IMR-90 (cell line): ENCODE measurements around the gene SLIT3. TPM values are rescaled to one million over a fixed set of nuclear protein-coding genes. Genes with fewer than 3 reads are reported as not detected.

Source experiments
- ATAC-seq: fragments of 200-7000 bp; cut with Tn5 transposase; 2 replicates; pipeline ENCODE4 v1.9.1; 2020; ENCODE audit warnings: low read depth, mild to moderate bottlenecking, moderate library complexity
- BruUV-seq: library from RNA; stranded (reverse); fragments of 400-500 nt; replicated peaks from 2 replicates; lab custom pipeline; 2021; lab: Mats Ljungman, UMichigan
- CTCF ChIA-PET: fragments of 300-600 bp; formaldehyde crosslinking; extraction: SDS; loops from one replicate; lab custom pipeline; 2021; ENCODE audit warnings: antibody characterized with exemption; lab: Yijun Ruan, JAX
- POLR2A ChIA-PET: fragments of 300-600 bp; sonication (Branson Sonifier 250); formaldehyde crosslinking; loops from one replicate; lab custom pipeline; 2022; ENCODE audit warnings: antibody characterized with exemption; ENCODE audit not compliant: unreplicated experiment; lab: Charles Lee
- DNase-seq: peaks from one replicate; pipeline ENCODE4 v3.0.0; 2013
- H2AFZ ChIP-seq: replicated peaks from 2 replicates; pipeline ENCODE3; 2013; ENCODE audit warnings: low read length, mild to moderate bottlenecking; ENCODE audit not compliant: poor library complexity
- H2AK5ac ChIP-seq: 2 replicates; pipeline ENCODE4 v1.6.1; 2013; ENCODE audit warnings: low read depth, low read length, inconsistent platforms
- H2AK9ac ChIP-seq: replicated peaks from 2 replicates; pipeline ENCODE3; 2013; ENCODE audit warnings: mild to moderate bottlenecking, low read depth, low read length, moderate library complexity; ENCODE audit not compliant: poor library complexity
- H2BK120ac ChIP-seq: 2 replicates; pipeline ENCODE4 v1.6.1; 2013; ENCODE audit warnings: low read depth, low read length, inconsistent platforms
- H2BK15ac ChIP-seq: 3 replicates; pipeline ENCODE4 v1.6.1; 2013; ENCODE audit warnings: low read depth, low read length, inconsistent platforms
- H2BK20ac ChIP-seq: 2 replicates; pipeline ENCODE4 v1.6.1; 2013; ENCODE audit warnings: low read depth, mild to moderate bottlenecking, inconsistent platforms, low read length, moderate library complexity
- H2BK5ac ChIP-seq: 2 replicates; pipeline ENCODE4 v1.6.1; 2013; ENCODE audit warnings: mild to moderate bottlenecking, low read depth, low read length, inconsistent platforms; ENCODE audit not compliant: poor library complexity, severe bottlenecking
- H3K14ac ChIP-seq: replicated peaks from 2 replicates; pipeline ENCODE4 v1.6.1; 2013; ENCODE audit warnings: low read depth, low read length, inconsistent platforms
- H3K18ac ChIP-seq: 2 replicates; pipeline ENCODE4 v1.6.1; 2013; ENCODE audit warnings: low read depth, low read length, control low read depth
- H3K23ac ChIP-seq: 2 replicates; pipeline ENCODE4 v1.6.1; 2013; ENCODE audit warnings: low read depth, low read length, inconsistent platforms
- H3K27ac ChIP-seq: 2 replicates; pipeline ENCODE4 v1.5.1; 2013; ENCODE audit warnings: mild to moderate bottlenecking, control low read depth, low read length; ENCODE audit not compliant: insufficient read depth
- H3K27me3 ChIP-seq: 2 replicates; pipeline ENCODE4 v1.6.1; 2013; ENCODE audit warnings: low read length; ENCODE audit not compliant: control insufficient read depth, insufficient read depth
- H3K36me3 ChIP-seq: 2 replicates; pipeline ENCODE4 v1.6.1; 2013; ENCODE audit warnings: low read length, mixed read lengths; ENCODE audit not compliant: control insufficient read depth, insufficient read depth
- H3K4ac ChIP-seq: 2 replicates; pipeline ENCODE4 v1.6.1; 2013; ENCODE audit warnings: low read depth, low read length, inconsistent platforms
- H3K4me1 ChIP-seq: 2 replicates; pipeline ENCODE4 v1.6.1; 2013; ENCODE audit warnings: low read length, mixed read lengths; ENCODE audit not compliant: control insufficient read depth, insufficient read depth
- H3K4me2 ChIP-seq: 2 replicates; pipeline ENCODE4 v1.6.1; 2013; ENCODE audit warnings: low read depth, mild to moderate bottlenecking, control low read depth, low read length, moderate library complexity
- H3K4me3 ChIP-seq: 2 replicates; pipeline ENCODE4 v1.5.1; 2013; ENCODE audit warnings: low read depth, mild to moderate bottlenecking, control low read depth, low read length, moderate library complexity; ENCODE audit not compliant: insufficient read depth
- H3K56ac ChIP-seq: 2 replicates; pipeline ENCODE4 v1.6.1; 2013; ENCODE audit warnings: low read length, inconsistent platforms; ENCODE audit not compliant: insufficient read depth; ENCODE audit errors: extremely low read depth
- H3K79me1 ChIP-seq, 2 experiments: 2 replicates each; pipeline ENCODE4 v1.6.1; 2013; ENCODE audit warnings: low read length in 2 of 2, inconsistent platforms in 1 of 2, low read depth in 1 of 2
- H3K9ac ChIP-seq: 2 replicates; pipeline ENCODE4 v1.6.1; 2013; ENCODE audit warnings: low read depth, low read length, control low read depth
- H3K9me1 ChIP-seq: 2 replicates; pipeline ENCODE4 v1.6.1; 2013; ENCODE audit warnings: low read length, inconsistent platforms; ENCODE audit not compliant: insufficient read depth
- H3K9me3 ChIP-seq: 2 replicates; pipeline ENCODE4 v1.6.1; 2013; ENCODE audit warnings: low read length; ENCODE audit not compliant: control insufficient read depth, insufficient read depth
- H4K20me1 ChIP-seq: 2 replicates; pipeline ENCODE4 v1.6.1; 2013; ENCODE audit warnings: low read length, inconsistent platforms; ENCODE audit not compliant: insufficient read depth
- H4K5ac ChIP-seq: 2 replicates; pipeline ENCODE4 v1.6.1; 2013; ENCODE audit warnings: mild to moderate bottlenecking, low read depth, low read length, control low read depth
- H4K8ac ChIP-seq, 2 experiments: 2 replicates each; pipeline ENCODE4 v1.6.1; 2013; ENCODE audit warnings: low read depth in 2 of 2, low read length in 2 of 2, control low read depth in 1 of 2, inconsistent platforms in 1 of 2
- H4K91ac ChIP-seq: 2 replicates; pipeline ENCODE4 v1.6.1; 2013; ENCODE audit warnings: low read depth, low read length, inconsistent platforms; ENCODE audit not compliant: insufficient read depth
- BHLHE40 ChIP-seq: fragments of 150-350 bp; IDR thresholded peaks from 2 replicates; pipeline ENCODE4 v1.6.1; 2016; ENCODE audit warnings: mild to moderate bottlenecking, low read depth, low read length
- CEBPB ChIP-seq: IDR thresholded peaks from 2 replicates; pipeline ENCODE4 v1.6.1; 2012; ENCODE audit warnings: low read depth, low read length, improper control_type of control experiment
- CHD1 ChIP-seq: IDR thresholded peaks from 2 replicates; pipeline ENCODE4 v1.6.1; 2012; ENCODE audit warnings: low read depth, low read length, improper control_type of control experiment
- CTCF ChIP-seq: conservative IDR thresholded peaks from 2 replicates; pipeline ENCODE4 v1.5.1; 2012; ENCODE audit warnings: mild to moderate bottlenecking, low read depth, low read length, improper control_type of control experiment
- FOS ChIP-seq: fragments of 150-350 bp; IDR thresholded peaks from 2 replicates; pipeline ENCODE4 v1.6.1; 2016; ENCODE audit warnings: low read depth, low read length
- MAZ ChIP-seq: IDR thresholded peaks from 2 replicates; pipeline ENCODE4 v1.6.1; 2012; ENCODE audit warnings: low read depth, mild to moderate bottlenecking, low read length, improper control_type of control experiment, moderate library complexity, borderline replicate concordance
- MXI1 ChIP-seq: IDR thresholded peaks from 2 replicates; pipeline ENCODE4 v1.6.1; 2012; ENCODE audit warnings: low read depth, mild to moderate bottlenecking, low read length, moderate library complexity, borderline replicate concordance
- POLR2A ChIP-seq: IDR thresholded peaks from 2 replicates; pipeline ENCODE4 v1.6.1; 2012; ENCODE audit warnings: mild to moderate bottlenecking, low read depth, low read length
- RAD21 ChIP-seq: IDR thresholded peaks from 2 replicates; pipeline ENCODE4 v1.6.1; 2012; ENCODE audit warnings: low read length, improper control_type of control experiment
- RCOR1 ChIP-seq: IDR thresholded peaks from 2 replicates; pipeline ENCODE4 v1.6.1; 2012; ENCODE audit warnings: mild to moderate bottlenecking, low read length, improper control_type of control experiment; ENCODE audit not compliant: insufficient replicate concordance
- RFX5 ChIP-seq: IDR thresholded peaks from 2 replicates; pipeline ENCODE4 v1.8.0; 2012; ENCODE audit warnings: low read depth, mild to moderate bottlenecking, low read length, moderate library complexity
- SMC3 ChIP-seq: fragments of 150-350 bp; IDR thresholded peaks from 2 replicates; pipeline ENCODE4 v1.6.1; 2016; ENCODE audit warnings: low read depth, mild to moderate bottlenecking, antibody characterized with exemption, low read length, moderate library complexity
- USF2 ChIP-seq: fragments of 150-350 bp; IDR thresholded peaks from 2 replicates; pipeline ENCODE4 v1.6.1; 2017; ENCODE audit warnings: mild to moderate bottlenecking, antibody characterized with exemption, low read length, low read depth
- WGBS, 2 experiments: methylation state at CpG; one replicate each; pipeline versions ENCODE4 v1.1.5 to v1.1.7; 2013; ENCODE audit warnings: missing lambda C conversion rate in 2 of 2; ENCODE audit not compliant: insufficient read length in 1 of 2; ENCODE audit errors: extremely low coverage in 2 of 2; 5-methylcytosine and 5-hydroxymethylcytosine counted together
- dilution Hi-C: fragments of 300-500 bp; cut with HindIII; formaldehyde crosslinking; loops from one replicate; pipeline ENCODE4 v1.14.3; 2018; ENCODE audit warnings: low sequenced_read_pairs; ENCODE audit not compliant: unreplicated experiment
- in situ Hi-C: fragments of 300-500 bp; cut with MboI; formaldehyde crosslinking; loops from 3 replicates; pipeline ENCODE4 v1.14.3; 2019; ENCODE audit warnings: low sequenced_read_pairs, inconsistent platforms, mixed read lengths
- intact Hi-C: fragments of 100-400 bp; cut with micrococcal nuclease; formaldehyde crosslinking; loops from 2 replicates; pipeline ENCODE4 v1.10.0; 2022
- polyA plus RNA-seq, 3 experiments: library from polyadenylated mRNA; depleted of rRNA; stranded (reverse); fragments of >200 nt; gene quantifications; 2 replicates each; pipeline ENCODE4 v1.2.3, GENCODE V29; 2012; ENCODE audit warnings: low replicate concordance in 1 of 3
- total RNA-seq: library from RNA; depleted of rRNA; stranded (reverse); fragments of >200 nt; gene quantifications from 2 replicates; pipeline ENCODE4 v1.2.3, GENCODE V29; 2012
- TF ChIP-seq, protein P1 (sequence below): fragments of 150-350 bp; IDR thresholded peaks from 2 replicates; pipeline ENCODE4 v1.6.1; 2016; ENCODE audit warnings: low read depth, mild to moderate bottlenecking, low read length, moderate library complexity, borderline replicate concordance

SLIT3 gene
- total and polyA plus RNA-seq, 2 of the 4 experiments (the other 2 are of a cell fraction): 0.18 to 0.50 TPM

DNA sequence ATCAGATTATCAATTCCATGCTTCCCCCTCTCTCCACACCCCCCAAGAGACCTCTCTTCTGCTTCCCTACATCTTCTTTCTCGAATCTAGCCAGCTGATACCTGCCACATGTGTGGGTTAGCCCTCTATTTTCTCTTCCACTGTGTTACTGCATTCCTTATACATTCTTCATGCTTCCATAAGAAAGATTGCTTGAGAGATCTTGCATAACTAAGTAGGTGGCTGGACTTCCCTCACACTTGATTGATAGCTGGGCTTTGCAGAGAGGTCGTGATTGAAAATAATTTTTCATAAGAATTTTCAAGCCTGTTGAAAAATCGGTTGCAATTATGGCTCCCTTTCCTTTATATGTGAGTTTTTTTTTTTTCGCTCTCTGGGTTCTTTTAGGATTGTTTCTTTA lies 688.8 kb downstream of the SLIT3 start:
- WGBS, 2 experiments: no CpG with 5 or more reads among the region's 4 CpGs
- no peaks in the 10 kb centered on the region for H4K20me1 ChIP-seq

More for the DNA sequence above, 688.8 kb downstream of the SLIT3 start:
- Histone ChIP-seq H3K27me3 (no peaks in the 10 kb centered on the region; the same call in none of the 2 replicates), H2BK15ac (no peak overlapping the region), H2BK5ac (no peak overlapping the region), H3K27ac (no peak overlapping the region), H3K23ac (no peak overlapping the region), H2AFZ (no peak overlapping the region), H3K4me1 (no peaks in the 10 kb centered on the region), H3K9me3 (no peaks in the 10 kb centered on the region), H3K79me1 (no peaks in the 10 kb centered on the region), H2AK5ac (no peak overlapping the region), H2BK20ac (no peak overlapping the region), H3K4me3 (no peak overlapping the region), H4K91ac (no peak overlapping the region), H3K9me1 (no peaks in the 10 kb centered on the region), H3K4ac (no peak overlapping the region), H3K18ac (no peak overlapping the region), H3K9ac (no peak overlapping the region), H3K56ac (no peak overlapping the region), H3K14ac (no peak overlapping the region), H2AK9ac (no peak overlapping the region), H4K8ac (no peak overlapping the region), H3K36me3 (no peaks in the 10 kb centered on the region), H2BK120ac (no peak overlapping the region), H3K4me2 (no peak overlapping the region), H4K5ac (no peak overlapping the region)
- BruUV-seq: no TSS peak
- intact Hi-C loops: no loop called here
- DNase-seq (no peak), ATAC-seq (no peak)
- TF ChIP-seq RFX5: no peak
- TF ChIP-seq CTCF: no peak
- no peak for TF ChIP-seq USF2
- no peak for TF ChIP-seq CEBPB
- TF ChIP-seq RAD21: no peak
- no peak for TF ChIP-seq POLR2A
- no peak for TF ChIP-seq MXI1
- TF ChIP-seq RCOR1: no peak
- no peak for TF ChIP-seq FOS
- TF ChIP-seq CHD1: no peak
- no peak for TF ChIP-seq BHLHE40
- no peak for TF ChIP-seq MAZ
- TF ChIP-seq SMC3: no peak
- TF ChIP-seq, protein P1, sequence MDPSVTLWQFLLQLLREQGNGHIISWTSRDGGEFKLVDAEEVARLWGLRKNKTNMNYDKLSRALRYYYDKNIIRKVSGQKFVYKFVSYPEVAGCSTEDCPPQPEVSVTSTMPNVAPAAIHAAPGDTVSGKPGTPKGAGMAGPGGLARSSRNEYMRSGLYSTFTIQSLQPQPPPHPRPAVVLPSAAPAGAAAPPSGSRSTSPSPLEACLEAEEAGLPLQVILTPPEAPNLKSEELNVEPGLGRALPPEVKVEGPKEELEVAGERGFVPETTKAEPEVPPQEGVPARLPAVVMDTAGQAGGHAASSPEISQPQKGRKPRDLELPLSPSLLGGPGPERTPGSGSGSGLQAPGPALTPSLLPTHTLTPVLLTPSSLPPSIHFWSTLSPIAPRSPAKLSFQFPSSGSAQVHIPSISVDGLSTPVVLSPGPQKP: no peak
- in situ Hi-C loops: no loop called here
- ChIA-PET CTCF (no interaction called here), POLR2A (no interaction called here)
- dilution Hi-C loops: no loop called here
